Bronchial epithelial cell (primary cell): Measurements from ENCODE around the gene OTOGL. TPM values are rescaled to one million over a fixed set of nuclear protein-coding genes. Genes with fewer than 3 reads are reported as not detected.

Experiments used
- DNase-seq: peaks from one replicate; pipeline ENCODE4 v3.0.0-alpha.2; 2010; ENCODE audit warnings: low read depth
- FAIRE-seq: peaks from 2 replicates; lab custom pipeline; 2011; peaks lifted over from hg19 to GRCh38; lab: Jason Lieb, UNC
- H3K27me3 ChIP-seq: 2 replicates; pipeline ENCODE4 v1.5.1; 2011; ENCODE audit warnings: low read length; ENCODE audit not compliant: control insufficient read depth, insufficient read depth
- H3K36me3 ChIP-seq: 2 replicates; pipeline ENCODE4 v1.5.1; 2011; ENCODE audit warnings: low read length; ENCODE audit not compliant: control insufficient read depth, insufficient read depth
- H3K4me3 ChIP-seq: 2 replicates; pipeline ENCODE4 v1.5.1; 2011; ENCODE audit warnings: mild to moderate bottlenecking, low read depth, low read length, control low read depth
- total RNA-seq: library from RNA; depleted of rRNA; stranded (reverse); fragments of >200 nt; gene quantifications from 2 replicates; pipeline ENCODE4 v1.2.1, GENCODE V29; 2014
- TF ChIP-seq, protein P1 (sequence below): IDR thresholded peaks from 2 replicates; pipeline ENCODE4 v1.5.1; 2011; ENCODE audit warnings: mild to moderate bottlenecking, moderate library complexity, low read length, control low read depth, inconsistent platforms; ENCODE audit not compliant: insufficient read depth, severe bottlenecking

The OTOGL gene
- total RNA-seq, 1 donor from 2014 or later = not detected

DNA sequence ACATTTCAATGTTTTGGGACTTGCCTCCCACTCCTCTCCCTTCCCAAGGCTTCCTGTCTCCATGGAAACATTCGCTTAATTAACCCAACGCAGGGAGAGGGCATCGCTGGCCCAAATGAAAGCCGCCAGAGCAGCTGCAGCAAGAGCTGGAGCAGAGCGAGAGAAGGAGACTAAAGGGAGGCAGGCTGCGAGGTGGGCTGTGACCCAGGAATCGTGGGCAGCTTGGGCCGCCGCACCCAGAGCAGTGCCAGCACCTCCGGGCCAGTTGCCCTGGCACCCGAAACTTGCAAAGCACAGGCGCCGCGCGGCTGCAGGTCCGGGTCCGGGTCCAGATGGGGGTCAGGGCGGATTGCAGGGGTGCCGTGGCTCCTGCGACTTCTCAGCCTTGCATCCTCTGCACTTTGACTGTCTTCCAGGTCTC lies 301.2 kb downstream of the OTOGL start:
- DNase-seq = no peak
- no peak for FAIRE-seq
- Histone ChIP-seq H3K27me3 (no peaks in the 10 kb centered on the region), H3K36me3 (no peaks in the 10 kb centered on the region), H3K4me3 (no peak overlapping the region)
- TF ChIP-seq, protein P1, sequence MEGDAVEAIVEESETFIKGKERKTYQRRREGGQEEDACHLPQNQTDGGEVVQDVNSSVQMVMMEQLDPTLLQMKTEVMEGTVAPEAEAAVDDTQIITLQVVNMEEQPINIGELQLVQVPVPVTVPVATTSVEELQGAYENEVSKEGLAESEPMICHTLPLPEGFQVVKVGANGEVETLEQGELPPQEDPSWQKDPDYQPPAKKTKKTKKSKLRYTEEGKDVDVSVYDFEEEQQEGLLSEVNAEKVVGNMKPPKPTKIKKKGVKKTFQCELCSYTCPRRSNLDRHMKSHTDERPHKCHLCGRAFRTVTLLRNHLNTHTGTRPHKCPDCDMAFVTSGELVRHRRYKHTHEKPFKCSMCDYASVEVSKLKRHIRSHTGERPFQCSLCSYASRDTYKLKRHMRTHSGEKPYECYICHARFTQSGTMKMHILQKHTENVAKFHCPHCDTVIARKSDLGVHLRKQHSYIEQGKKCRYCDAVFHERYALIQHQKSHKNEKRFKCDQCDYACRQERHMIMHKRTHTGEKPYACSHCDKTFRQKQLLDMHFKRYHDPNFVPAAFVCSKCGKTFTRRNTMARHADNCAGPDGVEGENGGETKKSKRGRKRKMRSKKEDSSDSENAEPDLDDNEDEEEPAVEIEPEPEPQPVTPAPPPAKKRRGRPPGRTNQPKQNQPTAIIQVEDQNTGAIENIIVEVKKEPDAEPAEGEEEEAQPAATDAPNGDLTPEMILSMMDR = no peak

DNA sequence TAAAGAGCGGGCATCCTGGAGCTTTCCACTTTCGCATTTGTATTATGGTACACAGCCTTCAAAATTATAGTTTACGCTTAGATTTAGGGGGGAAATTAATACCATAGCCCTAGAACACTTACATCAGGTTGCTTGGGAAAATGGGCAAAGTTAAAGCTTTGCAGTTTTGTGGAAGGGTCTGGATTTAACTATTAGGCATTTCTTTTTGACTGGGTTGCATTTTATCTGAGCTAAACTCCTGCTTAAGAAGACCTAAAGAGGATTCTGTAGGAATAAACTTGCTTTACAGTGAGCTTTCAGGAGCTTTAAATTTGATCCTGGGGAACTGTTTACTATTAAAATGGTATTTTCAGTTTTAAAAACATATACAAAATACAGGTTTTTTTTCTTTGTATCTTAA lies 301.9 kb downstream of the OTOGL start:
- no peak for DNase-seq
- Histone ChIP-seq H3K4me3 (no peak overlapping the region), H3K27me3 (no peaks in the 10 kb centered on the region), H3K36me3 (no peaks in the 10 kb centered on the region)
- no peak for FAIRE-seq
- TF ChIP-seq, protein P1 = no peak

DNA sequence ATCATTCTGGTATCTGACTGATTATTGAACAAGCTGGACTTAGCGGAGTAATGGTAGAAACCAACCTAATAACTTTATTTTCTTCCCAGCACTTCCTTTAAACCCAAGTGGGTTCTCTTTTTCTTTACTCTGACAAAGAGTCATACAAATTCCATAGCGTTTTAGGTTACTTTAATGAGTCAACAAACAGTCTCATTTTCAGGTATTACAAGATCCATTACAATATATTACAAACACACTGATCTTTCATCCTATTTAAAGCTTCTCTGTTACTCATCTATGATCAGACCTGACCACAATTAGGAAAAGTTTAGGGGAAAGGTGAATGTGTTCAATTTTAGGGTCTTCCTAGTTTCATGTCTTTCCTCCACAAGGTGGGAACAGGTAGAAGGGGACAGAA lies 305.3 kb downstream of the OTOGL start:
- H3K36me3 ChIP-seq = no peaks in the 10 kb centered on the region
- TF ChIP-seq, protein P1 = no peak
- FAIRE-seq (no peak), DNase-seq (peak; percentile 82)
- no peak overlapping the region for H3K4me3 ChIP-seq
- H3K27me3 ChIP-seq = no peaks in the 10 kb centered on the region

DNA sequence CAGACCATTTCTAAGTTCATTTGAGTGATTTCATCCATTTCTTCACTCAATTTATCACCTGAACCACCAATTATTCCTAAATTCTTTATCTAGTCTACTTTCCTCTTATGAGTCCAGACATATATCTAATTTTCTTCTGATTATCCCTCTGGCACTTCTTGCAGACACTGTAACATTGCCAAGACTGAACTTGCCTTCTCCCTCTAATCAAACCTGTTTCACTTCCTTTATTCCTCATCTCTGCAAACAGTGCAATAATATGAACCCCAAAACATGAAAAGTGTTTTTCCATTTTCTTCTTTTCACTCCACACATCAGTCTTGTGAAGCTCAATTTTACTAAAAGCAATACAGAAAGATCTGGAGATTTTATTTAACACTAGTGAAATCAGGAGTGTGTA lies 306.9 kb downstream of the OTOGL start:
- FAIRE-seq = no peak
- TF ChIP-seq, protein P1 = no peak

DNA sequence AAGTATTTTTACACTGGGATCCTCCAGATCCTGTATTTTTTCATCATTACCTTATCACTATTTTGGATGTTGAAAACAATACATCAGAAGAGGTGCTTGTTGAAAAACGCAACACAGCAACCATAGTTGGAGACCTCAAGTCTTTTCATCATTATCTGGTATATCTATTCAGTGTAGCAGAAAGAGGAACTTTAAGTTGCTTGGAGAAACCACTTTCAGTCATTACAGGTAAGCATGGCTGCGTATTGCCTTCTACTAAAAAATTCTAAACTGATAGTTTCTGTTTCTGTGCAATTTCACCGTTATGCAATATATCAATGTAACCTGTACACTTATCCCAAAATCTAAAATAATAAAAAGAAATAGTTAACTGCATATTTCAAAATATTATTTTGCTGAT lies 312.4 kb downstream of the OTOGL start:
- Histone ChIP-seq H3K4me3 (no peak overlapping the region), H3K27me3 (no peaks in the 10 kb centered on the region), H3K36me3 (no peaks in the 10 kb centered on the region)
- DNase-seq (no peak), FAIRE-seq (no peak)
- TF ChIP-seq, protein P1 = no peak

More for the DNA sequence above, 306.9 kb downstream of the OTOGL start:
- Histone ChIP-seq H3K36me3 (no peaks in the 10 kb centered on the region), H3K27me3 (no peaks in the 10 kb centered on the region), H3K4me3 (no peak overlapping the region)
- peak; percentile 66 for DNase-seq

DNA sequence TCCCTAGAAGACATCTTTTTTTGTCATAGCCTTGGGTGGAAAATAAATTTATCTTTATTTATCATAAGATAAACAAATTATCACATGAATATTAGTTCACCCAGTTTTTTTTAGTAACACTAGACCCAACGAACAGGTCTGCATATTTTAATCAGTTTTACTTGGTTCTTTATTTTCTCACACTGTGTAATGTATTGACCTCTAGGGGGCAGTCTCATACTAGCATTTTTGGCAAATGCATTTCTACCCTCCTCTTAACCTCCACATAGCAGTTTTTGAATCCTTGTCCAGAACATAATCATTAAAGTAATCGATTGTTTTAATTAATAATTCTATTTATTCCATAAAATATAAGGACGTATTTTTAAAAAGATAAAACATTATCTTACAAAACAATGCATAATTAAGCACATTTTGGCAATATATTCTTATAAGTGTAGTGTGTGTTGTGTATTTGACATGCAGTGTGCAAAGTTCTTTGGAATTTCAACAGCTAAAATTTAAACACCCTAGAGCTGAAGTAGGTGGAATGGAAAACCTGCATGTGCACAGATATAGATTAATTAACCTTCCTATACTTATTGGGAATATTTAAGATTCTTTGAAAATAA lies 313.1 kb downstream of the OTOGL start:
- FAIRE-seq (no peak), DNase-seq (peak; percentile 58)
- Histone ChIP-seq H3K4me3 (no peak overlapping the region), H3K36me3 (no peaks in the 10 kb centered on the region), H3K27me3 (no peaks in the 10 kb centered on the region)
- TF ChIP-seq, protein P1 = peak; percentile 47
